NCI-H2227 treated with DMSO at 0.1 percent for 48 hours (cell line): ENCODE data around the gene SLC39A13.

Experiments used
- DNase-seq: peaks from one replicate; lab custom pipeline; 2025; lab: John Stamatoyannopoulos, UW

The SLC39A13 gene

GRCh38 chr11:47403135-47403534 lies 5.3 kb upstream of the SLC39A13 start:
- DNase-seq, result no peak

- no peak for DNase-seq
These were observed 4.8 kb upstream of the SLC39A13 start for GRCh38 chr11:47403571-47403970.

DNA sequence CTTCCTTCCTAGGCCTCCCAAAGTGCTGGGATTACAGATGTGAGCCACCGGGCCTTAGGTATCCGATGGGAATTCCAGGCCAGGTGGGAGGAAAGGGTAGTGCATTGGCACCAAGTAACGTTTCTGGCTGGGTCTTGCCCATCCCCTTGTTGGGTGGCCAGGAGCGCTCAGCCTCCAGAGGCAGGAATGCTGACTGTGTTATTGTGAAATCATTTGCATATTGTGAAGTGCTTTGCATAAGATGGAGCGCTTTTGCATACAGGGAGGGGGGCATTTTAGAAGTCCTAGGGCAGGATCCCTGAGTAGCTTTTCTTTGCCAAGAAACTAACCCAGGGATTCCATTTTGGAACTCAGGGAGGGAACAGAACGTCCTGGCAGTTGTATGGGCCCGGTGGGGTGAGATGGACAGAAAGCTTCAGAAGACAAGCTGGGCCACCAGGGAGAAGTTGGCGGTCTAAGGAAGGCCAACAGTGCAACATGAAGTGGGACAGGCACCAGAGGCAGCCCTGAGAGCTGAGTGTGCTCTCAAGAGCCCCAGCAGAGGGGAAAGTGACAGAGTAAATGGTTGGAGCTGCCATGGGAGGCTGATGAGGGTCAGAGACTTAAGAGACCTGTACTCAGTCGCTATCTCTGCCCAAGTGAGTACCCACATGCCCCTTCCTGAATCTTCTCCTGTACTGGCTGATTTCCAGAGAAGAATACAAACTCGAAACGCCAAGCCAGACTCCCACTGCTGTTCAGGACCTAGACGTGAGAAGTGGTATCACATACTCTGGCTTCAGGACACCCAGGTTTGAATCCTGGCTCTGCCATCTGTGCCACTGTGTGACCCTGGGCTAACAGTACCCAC lies 1.3 kb upstream of the SLC39A13 start:
- no peak for DNase-seq

- peak; percentile 23 for DNase-seq
These were observed 429 bp downstream of the SLC39A13 start for GRCh38 chr11:47408598-47409439.

GRCh38 chr11:47409440-47410369 lies 1.3 kb downstream of the SLC39A13 start:
- DNase-seq, result no peak

DNA sequence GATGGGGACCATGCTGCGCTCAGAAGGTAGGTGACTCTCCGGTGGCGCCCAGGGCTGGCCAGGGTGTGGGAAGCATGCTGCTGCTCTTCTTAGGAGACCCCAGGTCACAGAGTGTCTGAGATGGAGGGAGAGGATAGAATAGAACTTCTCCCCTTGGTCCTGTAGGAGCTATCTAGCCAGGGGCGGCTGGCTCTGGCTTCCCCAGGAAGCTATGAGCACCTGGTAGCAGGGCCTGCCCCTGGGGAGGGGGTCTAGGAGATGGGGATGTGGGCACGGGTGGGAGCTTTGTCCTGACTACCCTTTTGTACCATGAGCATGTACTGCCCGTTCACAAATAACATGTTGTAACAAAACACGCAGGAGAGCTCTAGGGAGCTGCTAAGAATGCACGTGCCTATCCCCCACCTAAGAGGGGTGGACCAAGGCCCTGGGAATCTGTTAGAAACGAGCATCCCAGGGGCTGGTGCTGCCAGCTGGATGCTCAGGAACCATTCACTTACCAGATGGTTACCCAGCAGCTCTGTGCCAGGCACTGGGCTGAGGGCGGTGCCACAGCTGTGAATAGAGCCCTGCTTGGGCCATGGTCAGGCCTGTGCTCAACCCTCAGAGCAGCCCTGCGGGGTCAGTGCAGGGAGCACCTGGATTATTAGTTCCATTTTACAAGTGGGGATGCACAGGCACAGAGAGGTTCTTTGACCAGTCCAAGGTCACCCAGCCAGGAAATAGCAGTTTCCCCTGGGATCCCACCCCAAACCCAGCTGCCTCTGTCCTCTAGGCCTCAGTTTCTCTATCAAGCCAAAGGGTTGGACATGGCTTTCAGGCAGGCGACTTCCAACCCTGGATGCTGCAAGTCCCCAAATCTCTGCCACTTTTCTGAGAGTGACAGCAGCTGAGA lies 2.2 kb downstream of the SLC39A13 start:
- no peak for DNase-seq

DNA sequence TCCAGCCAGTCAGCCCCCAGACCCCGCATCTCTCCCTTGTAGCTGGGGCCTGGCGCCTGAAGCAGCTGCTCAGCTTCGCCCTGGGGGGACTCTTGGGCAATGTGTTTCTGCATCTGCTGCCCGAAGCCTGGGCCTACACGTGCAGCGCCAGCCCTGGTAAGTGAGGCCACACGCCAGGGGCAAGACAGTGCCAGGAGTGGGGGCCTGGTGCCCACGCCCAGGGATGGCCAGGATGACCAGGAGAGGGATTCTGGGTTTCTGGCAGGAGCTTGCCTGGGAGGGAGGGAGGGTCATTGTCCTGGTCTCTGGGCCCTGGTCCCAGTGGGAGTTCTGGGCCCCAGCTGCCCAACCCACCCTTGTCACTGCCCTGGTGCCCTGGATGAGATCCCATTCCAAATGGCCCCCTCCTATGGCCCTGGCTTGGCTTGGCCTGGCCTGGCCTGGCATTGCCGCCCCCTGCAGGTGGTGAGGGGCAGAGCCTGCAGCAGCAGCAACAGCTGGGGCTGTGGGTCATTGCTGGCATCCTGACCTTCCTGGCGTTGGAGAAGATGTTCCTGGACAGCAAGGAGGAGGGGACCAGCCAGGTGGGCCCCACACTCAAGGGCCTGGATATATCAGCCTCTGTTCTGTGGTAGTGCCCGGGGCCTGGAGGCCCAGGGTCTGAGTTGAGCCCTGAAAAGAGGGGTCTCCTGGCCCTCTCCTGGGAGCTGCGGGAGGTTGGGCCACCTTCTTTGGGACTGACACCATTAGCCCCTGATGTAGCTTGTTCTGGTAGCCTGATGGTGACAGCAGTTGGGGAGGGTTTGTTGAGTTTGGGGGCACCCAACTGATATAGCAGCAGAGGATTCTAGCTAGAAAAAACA lies 3.7 kb downstream of the SLC39A13 start:
- DNase-seq, result no peak

GRCh38 chr11:47413351-47413750 lies 5.0 kb downstream of the SLC39A13 start:
- DNase-seq, result no peak

DNA sequence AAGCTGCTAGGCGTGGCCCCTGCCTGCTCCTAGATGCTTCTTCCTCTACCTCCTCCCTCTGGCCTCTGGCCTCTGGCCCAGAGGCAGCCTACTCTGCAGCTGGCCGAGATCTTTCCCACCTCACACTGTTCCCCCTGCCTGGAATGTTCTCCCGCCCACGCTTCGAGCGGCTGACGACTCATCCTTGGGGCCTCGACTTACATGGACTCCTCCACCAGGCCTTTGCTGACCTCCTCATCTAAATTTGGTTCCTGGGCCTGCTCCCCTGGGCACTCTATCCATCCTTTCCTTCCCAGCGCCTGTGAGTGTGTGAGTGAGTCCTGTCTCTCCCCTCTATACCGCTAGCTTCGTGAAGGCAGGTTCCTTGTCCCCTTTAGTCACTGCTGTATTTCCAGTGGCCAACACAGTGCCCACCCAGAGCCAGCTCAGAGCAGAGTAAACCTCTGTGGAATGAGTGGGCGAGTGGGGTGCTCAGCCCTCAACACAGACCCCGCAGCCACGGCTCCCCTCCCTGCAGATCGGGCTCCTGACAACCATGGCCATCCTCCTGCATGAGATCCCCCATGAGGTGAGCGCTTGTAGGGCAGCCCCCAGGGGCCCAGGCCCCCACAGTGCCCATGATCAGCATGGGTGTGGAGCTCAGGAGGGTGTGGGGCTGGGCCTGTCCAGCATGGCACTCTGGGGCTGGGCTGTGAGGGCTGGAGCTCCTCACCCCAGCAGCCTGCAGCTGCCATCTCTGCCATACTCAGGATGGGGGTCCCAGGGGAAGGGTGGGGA lies 5.7 kb downstream of the SLC39A13 start:
- no peak for DNase-seq

GRCh38 chr11:47414685-47415070 lies 6.3 kb downstream of the SLC39A13 start:
- DNase-seq, result no peak

DNA sequence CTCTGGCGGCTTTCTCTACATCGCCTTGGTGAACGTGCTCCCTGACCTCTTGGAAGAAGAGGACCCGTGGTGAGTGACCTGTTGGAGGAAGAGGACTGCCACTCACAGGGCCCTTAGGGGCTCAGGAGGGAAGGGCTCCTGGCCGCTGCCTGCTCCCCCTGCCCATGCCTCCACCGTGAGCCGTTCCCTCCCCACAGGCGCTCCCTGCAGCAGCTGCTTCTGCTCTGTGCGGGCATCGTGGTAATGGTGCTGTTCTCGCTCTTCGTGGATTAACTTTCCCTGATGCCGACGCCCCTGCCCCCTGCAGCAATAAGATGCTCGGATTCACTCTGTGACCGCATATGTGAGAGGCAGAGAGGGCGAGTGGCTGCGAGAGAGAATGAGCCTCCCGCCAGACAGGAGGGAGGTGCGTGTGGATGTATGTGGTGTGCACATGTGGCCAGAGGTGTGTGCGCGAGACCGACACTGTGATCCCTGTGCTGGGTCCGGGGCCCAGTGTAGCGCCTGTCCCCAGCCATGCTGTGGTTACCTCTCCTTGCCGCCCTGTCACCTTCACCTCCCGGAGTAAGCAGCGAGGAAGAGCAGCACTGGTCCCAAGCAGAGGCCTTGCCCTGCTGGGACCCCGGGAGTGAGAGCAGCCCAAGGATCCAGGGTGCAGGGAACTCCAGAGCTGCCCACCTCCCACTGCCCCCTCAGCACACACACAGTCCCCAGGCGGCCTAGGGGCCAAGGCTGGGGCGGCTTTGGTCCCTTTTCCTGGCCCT lies 6.9 kb downstream of the SLC39A13 start:
- no peak for DNase-seq

DNA sequence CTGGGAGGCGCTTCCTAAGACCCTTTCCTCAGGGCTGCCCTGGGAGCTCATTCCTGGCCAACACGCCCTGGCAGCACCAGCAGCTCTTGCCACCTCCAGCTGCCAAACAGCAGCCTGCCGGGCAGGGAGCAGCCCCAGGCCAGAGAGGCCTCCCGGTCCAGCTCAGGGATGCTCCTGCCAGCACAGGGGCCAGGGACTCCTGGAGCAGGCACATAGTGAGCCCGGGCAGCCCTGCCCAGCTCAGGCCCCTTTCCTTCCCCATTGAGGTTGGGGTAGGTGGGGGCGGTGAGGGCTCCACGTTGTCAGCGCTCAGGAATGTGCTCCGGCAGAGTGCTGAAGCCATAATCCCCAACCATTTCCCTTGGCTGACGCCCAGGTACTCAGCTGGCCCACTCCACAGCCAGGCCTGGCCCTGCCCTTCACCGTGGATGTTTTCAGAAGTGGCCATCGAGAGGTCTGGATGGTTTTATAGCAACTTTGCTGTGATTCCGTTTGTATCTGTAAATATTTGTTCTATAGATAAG lies 7.6 kb downstream of the SLC39A13 start:
- no peak for DNase-seq

DNA sequence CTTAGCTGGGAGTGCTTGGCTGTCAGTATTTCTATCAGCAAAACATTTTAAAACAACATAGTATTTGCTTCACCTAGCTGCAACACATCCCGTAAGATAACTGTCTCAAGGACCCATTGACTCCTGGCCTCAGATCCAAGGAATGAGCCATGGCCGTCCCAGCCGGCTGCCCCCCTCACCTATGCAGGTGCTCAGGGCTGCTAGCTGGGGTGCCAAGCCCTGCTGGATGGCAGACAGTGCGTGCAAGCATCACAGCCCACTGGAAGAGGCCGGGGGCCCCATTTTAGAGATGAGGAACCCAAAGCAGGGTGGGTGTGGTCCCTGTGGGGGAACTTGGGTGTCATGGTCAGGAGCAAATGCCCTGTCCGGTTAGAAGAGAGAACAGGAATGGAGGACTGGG lies 9.3 kb downstream of the SLC39A13 start:
- no peak for DNase-seq

- no peak for DNase-seq
These were observed 10.3 kb downstream of the SLC39A13 start for GRCh38 chr11:47418454-47419259.

- DNase-seq, result no peak
These were observed 17.2 kb downstream of the SLC39A13 start for GRCh38 chr11:47425611-47426010.

- DNase-seq, result peak; percentile 96
These were observed 17.9 kb downstream of the SLC39A13 start, which contains the start of gene PSMC3 for GRCh38 chr11:47426062-47426956. Gene PSMC3 (minus strand): TSS chr11:47426439. CDS start chr11:47426279, 160 bp downstream.
